SK-N-SH (cell line): ENCODE results near the gene STX18. TPM values are rescaled to one million over a fixed set of nuclear protein-coding genes. Genes with fewer than 3 reads are reported as not detected.
"Not testable (repeated sequence)": the region's sequence is repeated elsewhere in the genome, so short reads cannot be mapped to it uniquely, and the experiment has no call there.

Experiments used
- CTCF ChIA-PET: fragments of 300-600, 350-600 bp; formaldehyde crosslinking; extraction: SDS; loops from one replicate; lab custom pipeline; 2021; lab: Yijun Ruan, JAX
- POLR2A ChIA-PET: fragments of 350-600 bp; sonication (Branson Sonifier 250); formaldehyde crosslinking; extraction: SDS; loops from one replicate; lab custom pipeline; 2020; ENCODE audit warnings: antibody characterized with exemption, inconsistent platforms; lab: Yijun Ruan, JAX
- DNase-seq: peaks from one replicate; pipeline ENCODE4 v3.0.0; 2012
- H2AFZ ChIP-seq: fragments of 200-600 bp; sonication (generic); 2 replicates; pipeline ENCODE4 v1.8.1; 2016; ENCODE audit warnings: antibody characterized with exemption, mild to moderate bottlenecking, low read depth
- H3F3A ChIP-seq: fragments of 200-600 bp; sonication (generic); replicated peaks from 2 replicates; pipeline ENCODE3; 2016; ENCODE audit warnings: antibody characterized with exemption, mild to moderate bottlenecking; ENCODE audit not compliant: insufficient read depth
- H3K27ac ChIP-seq, 2 experiments: fragments of 200-500 bp in 1 of 2; fragments of 200-600 bp in 1 of 2; sonication (Bioruptor generic) in 1 of 2; sonication (generic), shearing (Covaris generic) in 1 of 2; 2 replicates each; pipeline versions ENCODE4 v1.5.1 to v1.6.1; 2014 to 2016; ENCODE audit warnings: low read depth in 2 of 2, inconsistent platforms in 1 of 2, low read length in 1 of 2, mild to moderate bottlenecking in 1 of 2, mixed read lengths in 1 of 2
- H3K27me3 ChIP-seq: fragments of 200-600 bp; sonication (generic), shearing (Covaris generic); 2 replicates; pipeline ENCODE4 v1.6.1; 2016; ENCODE audit warnings: mixed run types; ENCODE audit not compliant: insufficient read depth
- H3K36me3 ChIP-seq, 2 experiments: fragments of 200-500 bp in 1 of 2; fragments of 200-600 bp in 1 of 2; sonication (Bioruptor generic) in 1 of 2; sonication (generic) in 1 of 2; replicated peaks in 1 of 2; 2 replicates each; pipeline versions ENCODE3 to v1.5.1; 2014 to 2016; ENCODE audit warnings: low read length in 1 of 2, mild to moderate bottlenecking in 1 of 2; ENCODE audit not compliant: insufficient read depth in 2 of 2, control insufficient read depth in 1 of 2
- H3K4me1 ChIP-seq, 2 experiments: fragments of 200-500 bp in 1 of 2; fragments of 200-600 bp in 1 of 2; sonication (Bioruptor generic) in 1 of 2; sonication (generic), shearing (Covaris generic) in 1 of 2; 2 replicates each; pipeline versions ENCODE4 v1.5.1 to v1.6.1; 2014 to 2016; ENCODE audit warnings: low read depth in 1 of 2, low read length in 1 of 2, mixed run types in 1 of 2; ENCODE audit not compliant: insufficient read depth in 2 of 2, control insufficient read depth in 1 of 2
- H3K4me2 ChIP-seq: fragments of 200-600 bp; sonication (generic), shearing (Covaris generic); 2 replicates; pipeline ENCODE4 v1.6.1; 2017; ENCODE audit warnings: mixed run types
- H3K4me3 ChIP-seq, 2 experiments: fragments of 200-500 bp in 1 of 2; fragments of 200-600 bp in 1 of 2; sonication (Bioruptor generic) in 1 of 2; sonication (generic), shearing (Covaris generic) in 1 of 2; 2 replicates each; pipeline versions ENCODE4 v1.5.1 to v1.8.1; 2014 to 2016; ENCODE audit warnings: low read depth in 2 of 2, inconsistent platforms in 1 of 2, low read length in 1 of 2, mild to moderate bottlenecking in 1 of 2, mixed read lengths in 1 of 2, moderate library complexity in 1 of 2
- H3K79me2 ChIP-seq: fragments of 200-600 bp; sonication (generic); 2 replicates; pipeline ENCODE4 v1.8.1; 2017; ENCODE audit warnings: mild to moderate bottlenecking; ENCODE audit not compliant: insufficient read depth
- H3K9ac ChIP-seq: fragments of 200-600 bp; sonication (generic); 2 replicates; pipeline ENCODE4 v1.6.1; 2017; ENCODE audit warnings: mixed run types
- H3K9me2 ChIP-seq: fragments of 200-600 bp; sonication (generic); 2 replicates; pipeline ENCODE4 v1.6.1; 2017; ENCODE audit warnings: mixed run types
- H3K9me3 ChIP-seq: fragments of 200-600 bp; sonication (generic); 2 replicates; pipeline ENCODE4 v1.6.1; 2017; ENCODE audit warnings: mixed run types, mild to moderate bottlenecking, moderate library complexity
- H4K20me1 ChIP-seq: fragments of 200-600 bp; sonication (generic); 2 replicates; pipeline ENCODE4 v1.6.1; 2017; ENCODE audit warnings: mild to moderate bottlenecking, mixed run types; ENCODE audit not compliant: insufficient read depth
- CTCF ChIP-seq: fragments of 200-600 bp; sonication (generic); IDR thresholded peaks from 2 replicates; pipeline ENCODE4 v1.6.1; 2017; ENCODE audit warnings: antibody characterized with exemption, mild to moderate bottlenecking, moderate library complexity
- EP300 ChIP-seq, 2 experiments: IDR thresholded peaks; 2 replicates each; pipeline versions ENCODE4 v1.4.0 to v1.6.1; 2012; ENCODE audit warnings: borderline replicate concordance in 1 of 2, low read depth in 1 of 2, low read length in 1 of 2
- EZH2phosphoT487 ChIP-seq: fragments of 200-600 bp; sonication (generic); IDR thresholded peaks from 2 replicates; pipeline ENCODE4 v1.6.1; 2017; ENCODE audit warnings: low read depth, mixed run types, mild to moderate bottlenecking, antibody characterized with exemption, moderate library complexity, borderline replicate concordance
- FOSL2 ChIP-seq: IDR thresholded peaks from 2 replicates; pipeline ENCODE4 v1.4.0; 2012; ENCODE audit warnings: low read depth, mild to moderate bottlenecking, moderate library complexity, borderline replicate concordance
- GABPA ChIP-seq: IDR thresholded peaks from 2 replicates; pipeline ENCODE4 v1.4.0; 2012; ENCODE audit warnings: low read depth, mild to moderate bottlenecking
- IRF3 ChIP-seq: fragments of 150-350 bp; IDR thresholded peaks from 2 replicates; pipeline ENCODE4 v1.6.1; 2016; ENCODE audit warnings: mild to moderate bottlenecking, low read depth, low read length
- JUND ChIP-seq: IDR thresholded peaks from 2 replicates; pipeline ENCODE4 v1.4.0; 2012
- MAX ChIP-seq: IDR thresholded peaks from 2 replicates; pipeline ENCODE4 v1.4.0; 2012; ENCODE audit warnings: low read depth
- MEF2A ChIP-seq: IDR thresholded peaks from 2 replicates; pipeline ENCODE4 v1.4.0; 2012; ENCODE audit warnings: low read depth, borderline replicate concordance
- MXI1 ChIP-seq: IDR thresholded peaks from 2 replicates; pipeline ENCODE4 v1.6.1; 2012; ENCODE audit warnings: mild to moderate bottlenecking, low read depth, low read length, improper control_type of control experiment
- RFX5 ChIP-seq: IDR thresholded peaks from 2 replicates; pipeline ENCODE4 v1.6.1; 2012; ENCODE audit warnings: mild to moderate bottlenecking, improper control_type of control experiment, low read length
- SMC3 ChIP-seq: IDR thresholded peaks from 2 replicates; pipeline ENCODE4 v1.6.1; 2012; ENCODE audit warnings: low read depth, low read length, improper control_type of control experiment
- TEAD4 ChIP-seq: IDR thresholded peaks from 2 replicates; pipeline ENCODE4 v1.4.0; 2012; ENCODE audit warnings: mild to moderate bottlenecking, borderline replicate concordance; ENCODE audit not compliant: insufficient read depth
- USF1 ChIP-seq: IDR thresholded peaks from 2 replicates; pipeline ENCODE4 v1.4.0; 2012; ENCODE audit warnings: low read depth, borderline replicate concordance
- ZBTB33 ChIP-seq: IDR thresholded peaks from 2 replicates; pipeline ENCODE4 v1.4.0; 2012; ENCODE audit warnings: low read depth, borderline replicate concordance
- WGBS: methylation state at CpG from one replicate; pipeline ENCODE4 v1.1.6; 2017; ENCODE audit warnings: low lambda C conversion rate; 5-methylcytosine and 5-hydroxymethylcytosine counted together
- polyA plus RNA-seq, 3 experiments: library from polyadenylated mRNA; depleted of rRNA; stranded (reverse); fragments of >200 nt; gene quantifications; 2 replicates each; pipeline ENCODE4 v1.2.3, GENCODE V29; 2012

Gene STX18
- polyA plus RNA-seq, 1 of the 3 experiments (the other 2 are of a cell fraction) = 17.3 TPM

- DNase-seq = no peak
- CTCF ChIA-PET = interaction anchor here (0.7 to 1.5 kb wide), 2 partner anchors 11 to 53 kb away, joined by 3 read pairs; no protein-coding TSS in a partner anchor
These were observed 31.0 kb upstream of the STX18 start for GRCh38 chr4:4572821-4573220.

GRCh38 chr4:4569861-4570260, 28.0 kb upstream of the STX18 start:
- H3K27ac ChIP-seq, H3K36me3 ChIP-seq, H3F3A ChIP-seq, CTCF ChIA-PET, H4K20me1 ChIP-seq, H3K27me3 ChIP-seq, H3K4me3 ChIP-seq, DNase-seq, H3K4me2 ChIP-seq, H2AFZ ChIP-seq, H3K9me3 ChIP-seq, POLR2A ChIA-PET, H3K79me2 ChIP-seq, H3K4me1 ChIP-seq, H3K9ac ChIP-seq, H3K9me2 ChIP-seq: not testable (repeated sequence)
- WGBS = 95% methylated on average over 4 of the region's 4 CpGs

More at GRCh38 chr4:4572821-4573220, 31.0 kb upstream of the STX18 start:
- POLR2A ChIA-PET = no interaction called here
- Histone ChIP-seq H3K4me3 (no peak overlapping the region), H3K4me1 (no peaks in the 10 kb centered on the region; a peak in 1 of 4 replicates), H3K4me2 (no peak overlapping the region), H3K27me3 (no peaks in the 10 kb centered on the region), H3K9me2 (no peaks in the 10 kb centered on the region), H3K27ac (no peak overlapping the region), H3K9ac (no peak overlapping the region), H3K79me2 (no peaks in the 10 kb centered on the region), H3K36me3 (no peaks in the 10 kb centered on the region), H3K9me3 (no peaks in the 10 kb centered on the region)
- 88% methylated on average over 2 of the region's 2 CpGs for WGBS
- TF ChIP-seq SMC3 (no peak), ZBTB33 (no peak), MXI1 (no peak), FOSL2 (no peak)
- TF ChIP-seq, all 33 proteins: peak for 0
- Histone ChIP-seq H2AFZ (no peak overlapping the region), H3F3A (no peaks in the 10 kb centered on the region), H4K20me1 (no peaks in the 10 kb centered on the region)

- Histone ChIP-seq H3K36me3 (no peaks in the 10 kb centered on the region), H3K27me3 (no peaks in the 10 kb centered on the region), H3K4me3 (no peak overlapping the region), H3K9me3 (no peaks in the 10 kb centered on the region), H3K4me1 (no peaks in the 10 kb centered on the region), H3F3A (no peaks in the 10 kb centered on the region), H3K4me2 (no peak overlapping the region), H3K27ac (no peak overlapping the region), H3K79me2 (no peaks in the 10 kb centered on the region), H3K9me2 (no peaks in the 10 kb centered on the region), H4K20me1 (no peaks in the 10 kb centered on the region), H2AFZ (no peak overlapping the region), H3K9ac (no peak overlapping the region)
- CTCF ChIA-PET = interaction anchor here (0.7 kb wide), 1 partner anchor 14 kb away, joined by 4 read pairs; no protein-coding TSS in a partner anchor
- no peak for DNase-seq
- 100% methylated on average over 2 of the region's 3 CpGs for WGBS
- TF ChIP-seq TEAD4 (no peak), MAX (no peak), EP300 (IDR thresholded peaks at IDR 0.05; ENCODE audit: borderline replicate concordance in 1 of 2, low read depth in 1 of 2, low read length in 1 of 2) (no peak), SMC3 (no peak), IRF3 (no peak), RFX5 (no peak), CTCF (no peak), MEF2A (no peak), EZH2phosphoT487 (no peak), USF1 (no peak), GABPA (no peak), JUND (no peak)
- POLR2A ChIA-PET = no interaction called here
These were observed 27.1 kb upstream of the STX18 start for GRCh38 chr4:4568806-4569427.
